SU-DHL-6 (cell line): ENCODE results near the gene RHOT2.

ENCODE experiments used
- H2AFZ ChIP-seq: fragments of 200-600 bp; sonication (generic); 2 replicates; pipeline ENCODE4 v1.6.1; 2014; ENCODE audit warnings: low read depth, mild to moderate bottlenecking, moderate library complexity, mixed read lengths, antibody characterized with exemption, low read length; ENCODE audit not compliant: severe bottlenecking
- H3F3A ChIP-seq: fragments of 200-600 bp; shearing (Covaris generic); 2 replicates; pipeline ENCODE4 v1.6.0; 2016; ENCODE audit warnings: antibody characterized with exemption, mild to moderate bottlenecking; ENCODE audit not compliant: insufficient read depth
- H3K27ac ChIP-seq: fragments of 200-600 bp; sonication (generic); 2 replicates; pipeline ENCODE4 v1.5.1; 2016; ENCODE audit warnings: low read depth, mild to moderate bottlenecking, low read length, moderate library complexity, mixed read lengths
- H3K27me3 ChIP-seq: fragments of 200-600 bp; sonication (generic), shearing (Covaris generic); 2 replicates; pipeline ENCODE4 v1.6.0; 2014; ENCODE audit warnings: mild to moderate bottlenecking, low read length
- H3K36me3 ChIP-seq: fragments of 200-600 bp; sonication (generic); 2 replicates; pipeline ENCODE4 v1.6.1; 2014; ENCODE audit warnings: mild to moderate bottlenecking, low read length, mixed read lengths
- H3K4me2 ChIP-seq: fragments of 300-600, 200-600 bp; shearing (Covaris generic), sonication (generic); 2 replicates; pipeline ENCODE4 v1.6.0; 2014; ENCODE audit warnings: low read length, low read depth, mild to moderate bottlenecking; ENCODE audit not compliant: poor library complexity, severe bottlenecking
- H3K4me3 ChIP-seq: fragments of 200-600 bp; sonication (generic); 2 replicates; pipeline ENCODE4 v1.5.1; 2014; ENCODE audit warnings: antibody characterized with exemption, low read length, mild to moderate bottlenecking, mixed read lengths; ENCODE audit not compliant: insufficient read depth, poor library complexity, severe bottlenecking
- H3K79me2 ChIP-seq: fragments of 200-600 bp; sonication (generic); 2 replicates; pipeline ENCODE4 v1.6.1; 2014; ENCODE audit warnings: mild to moderate bottlenecking, low read length, moderate library complexity; ENCODE audit not compliant: insufficient read depth
- H3K9ac ChIP-seq: fragments of 200-600 bp; sonication (generic); 2 replicates; pipeline ENCODE4 v1.7.0; 2014; ENCODE audit warnings: mild to moderate bottlenecking, low read length
- H3K9me2 ChIP-seq: fragments of 200-600 bp; sonication (generic); replicated peaks from 2 replicates; pipeline ENCODE4 v1.6.1; 2014; ENCODE audit warnings: low read length; ENCODE audit not compliant: insufficient read depth
- H3K9me3 ChIP-seq: fragments of 200-600 bp; sonication (generic); 2 replicates; pipeline ENCODE4 v1.6.1; 2014; ENCODE audit warnings: low read length, mixed read lengths; ENCODE audit not compliant: insufficient read depth
- H4K20me1 ChIP-seq: fragments of 200-600 bp; sonication (generic); 2 replicates; pipeline ENCODE4 v1.6.1; 2014; ENCODE audit warnings: low read depth, mild to moderate bottlenecking, antibody characterized with exemption, low read length, moderate library complexity, mixed read lengths
- CTCF ChIP-seq: fragments of 200-600 bp; sonication (generic); IDR thresholded peaks from one replicate; pipeline ENCODE4 v1.5.1; 2017; ENCODE audit warnings: antibody characterized with exemption, mild to moderate bottlenecking, low read length, moderate library complexity; ENCODE audit not compliant: insufficient read depth, poor library complexity, severe bottlenecking
- EZH2phosphoT487 ChIP-seq: fragments of 200-600 bp; sonication (generic), shearing (Covaris generic); conservative IDR thresholded peaks from 2 replicates; pipeline ENCODE4 v1.6.1; 2018; ENCODE audit warnings: mild to moderate bottlenecking, antibody characterized with exemption, low read length, moderate library complexity, mixed read lengths

Gene RHOT2

GRCh38 chr16:631808-632358 lies 36.0 kb upstream of the RHOT2 start:
- Histone ChIP-seq H3K27ac (no peak overlapping the region), H4K20me1 (no peaks in the 10 kb centered on the region), H3K4me2 (no peak overlapping the region), H3K36me3 (no peaks in the 10 kb centered on the region), H3K9me2 (no peaks in the 10 kb centered on the region), H2AFZ (no peak overlapping the region), H3F3A (no peaks in the 10 kb centered on the region; the same call in 1 of the 2 replicates), H3K27me3 (no peaks in the 10 kb centered on the region), H3K79me2 (no peaks in the 10 kb centered on the region), H3K9ac (no peak overlapping the region), H3K9me3 (no peaks in the 10 kb centered on the region), H3K4me3 (no peak overlapping the region)
- no peak for TF ChIP-seq EZH2phosphoT487
- no peak for TF ChIP-seq CTCF

- Histone ChIP-seq H3K4me3 (no peak overlapping the region), H4K20me1 (no peaks in the 10 kb centered on the region), H3K27me3 (no peaks in the 10 kb centered on the region), H3K4me2 (no peak overlapping the region), H3F3A (no peaks in the 10 kb centered on the region; the same call in 1 of the 2 replicates), H3K9me2 (no peaks in the 10 kb centered on the region), H3K36me3 (no peaks in the 10 kb centered on the region), H3K9ac (no peak overlapping the region), H3K27ac (no peak overlapping the region), H3K9me3 (no peaks in the 10 kb centered on the region), H2AFZ (no peak overlapping the region), H3K79me2 (no peaks in the 10 kb centered on the region)
- TF ChIP-seq EZH2phosphoT487 (no peak), CTCF (no peak)
Measured at GRCh38 chr16:632486-633335, 35.2 kb upstream of the RHOT2 start.

GRCh38 chr16:633336-634050 lies 34.4 kb upstream of the RHOT2 start:
- no peaks in the 10 kb centered on the region for H3K36me3 ChIP-seq
- no peaks in the 10 kb centered on the region for H3K27me3 ChIP-seq
- H3K4me3 ChIP-seq = no peak overlapping the region
- H2AFZ ChIP-seq = no peak overlapping the region
- no peak overlapping the region for H3K4me2 ChIP-seq
- no peaks in the 10 kb centered on the region for H3K9me2 ChIP-seq
- H3F3A ChIP-seq = no peaks in the 10 kb centered on the region; the same call in 1 of the 2 replicates
- H3K79me2 ChIP-seq = no peaks in the 10 kb centered on the region
- H3K9me3 ChIP-seq = no peaks in the 10 kb centered on the region
- H4K20me1 ChIP-seq = no peaks in the 10 kb centered on the region
- no peak overlapping the region for H3K9ac ChIP-seq
- no peak for TF ChIP-seq EZH2phosphoT487
- no peak overlapping the region for H3K27ac ChIP-seq
